Right lobe of liver (tissue), 6 donors: Measurements from ENCODE around the gene LTN1. TPM values are rescaled to one million over a fixed set of nuclear protein-coding genes. Genes with fewer than 3 reads are reported as not detected.
"Not testable (repeated sequence)": the region's sequence is repeated elsewhere in the genome, so short reads cannot be mapped to it uniquely, and the experiment has no call there.

Experiments
- ATAC-seq, 4 donors: fragments of 200-7000 bp; cut with Tn5 transposase; one replicate each; pipeline ENCODE4 v1.9.1; 2020; ENCODE audit warnings: mild to moderate bottlenecking in 4 of 4, moderate library complexity in 4 of 4
- DNase-seq, 3 donors: peaks; one replicate each; pipeline ENCODE4 v3.0.0-alpha.2; 2020
- H3K27ac ChIP-seq, 3 donors: fragments of 200-600 bp; one replicate each; pipeline ENCODE4 v1.8.0; 2022
- H3K27me3 ChIP-seq, 2 donors: fragments of 200-600 bp; one replicate each; pipeline ENCODE4 v1.8.0; 2022
- H3K36me3 ChIP-seq, 4 donors: fragments of 200-600 bp; sonication (generic) in 1 of 4; one replicate each; pipeline versions ENCODE4 v1.5.1 to v1.8.0; 2017 to 2022; ENCODE audit warnings: control low read depth in 1 of 4
- H3K4me1 ChIP-seq, 4 donors: fragments of 200-600 bp; sonication (generic) in 1 of 4; one replicate each; pipeline versions ENCODE4 v1.5.1 to v1.8.0; 2017 to 2022; ENCODE audit warnings: control low read depth in 1 of 4
- H3K4me3 ChIP-seq, 3 donors: fragments of 200-600 bp; one replicate each; pipeline ENCODE4 v1.8.0; 2022
- H3K9me3 ChIP-seq, 4 donors: fragments of 200-600 bp; sonication (generic) in 1 of 4; one replicate each; pipeline versions ENCODE4 v1.5.1 to v1.8.0; 2017 to 2022; ENCODE audit warnings: control low read depth in 1 of 4
- POLR2A ChIP-seq: fragments of 450-650 bp; IDR thresholded peaks from one replicate; pipeline ENCODE4 v1.6.1; 2017; ENCODE audit warnings: antibody characterized with exemption, mild to moderate bottlenecking
- WGBS: methylation state at CpG from one replicate; pipeline ENCODE4 v1.1.6; 2018; ENCODE audit warnings: low coverage, low lambda C conversion rate; ENCODE audit not compliant: insufficient coverage; ENCODE audit errors: missing lambda C conversion rate; 5-methylcytosine and 5-hydroxymethylcytosine counted together
- intact Hi-C, 2 donors: fragments of 100-400 bp; cut with DNase I; formaldehyde crosslinking; loops; one replicate each; pipeline versions ENCODE4 v1.11.2 to v1.14.1; 2022
- total RNA-seq, 6 experiments: library from RNA; depleted of rRNA in 2 of 6; stranded (reverse); fragments of >200 nt in 2 of 6; fragmentation: NEBNext Ultra II Directional in 3 of 6; extraction: Animal tissue kit (Norgen Biotek cat#: 25700) in 3 of 6; gene quantifications; one replicate each; pipeline versions ENCODE4 v1.1.0 to v1.2.4, GENCODE V29; 2016 to 2023
- TF ChIP-seq, protein P1 (sequence below), 4 donors: fragments of 200-600 bp in 3 of 4; fragments of 450-650 bp in 1 of 4; IDR thresholded peaks; one replicate each; pipeline versions ENCODE4 v1.5.1 to v1.8.0; 2016 to 2022; ENCODE audit warnings: antibody characterized with exemption in 4 of 4, mild to moderate bottlenecking in 2 of 4
- donor health status: DM: no; HTN: yes; CAD: no.
- donor health status: DM: no; HTN: no; CAD: no.
- donor health status: DM: no; HTN: no; CAD: no.
- donor health status: DM: no; HTN: yes; CAD: no.
- donor health status: DM: no; HTN: yes; CAD: no.

LTN1 gene
- total RNA-seq, 6 experiments from 2014 or later: 10.7 to 13.9 (median 12.7) TPM

DNA sequence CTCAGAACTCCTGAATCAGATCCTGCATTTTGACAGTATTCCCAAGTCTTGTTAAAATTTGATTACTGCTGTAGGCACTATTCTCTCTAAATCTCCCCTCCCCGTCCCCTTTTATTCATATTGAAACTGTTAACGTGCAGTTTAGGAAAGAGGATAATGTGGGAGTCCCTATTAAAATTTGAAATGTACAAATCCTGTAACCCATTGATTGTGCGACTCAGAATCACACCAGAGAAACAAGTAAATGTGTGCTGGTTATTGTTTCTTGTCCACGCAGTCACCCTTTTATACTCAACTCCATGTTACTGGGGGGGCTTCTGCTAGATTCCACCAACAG is 584 bp upstream of the LTN1 start:
- peak overlapping the region; percentile 36 to 64 (median 42) for H3K27ac ChIP-seq
- TF ChIP-seq, protein P1, sequence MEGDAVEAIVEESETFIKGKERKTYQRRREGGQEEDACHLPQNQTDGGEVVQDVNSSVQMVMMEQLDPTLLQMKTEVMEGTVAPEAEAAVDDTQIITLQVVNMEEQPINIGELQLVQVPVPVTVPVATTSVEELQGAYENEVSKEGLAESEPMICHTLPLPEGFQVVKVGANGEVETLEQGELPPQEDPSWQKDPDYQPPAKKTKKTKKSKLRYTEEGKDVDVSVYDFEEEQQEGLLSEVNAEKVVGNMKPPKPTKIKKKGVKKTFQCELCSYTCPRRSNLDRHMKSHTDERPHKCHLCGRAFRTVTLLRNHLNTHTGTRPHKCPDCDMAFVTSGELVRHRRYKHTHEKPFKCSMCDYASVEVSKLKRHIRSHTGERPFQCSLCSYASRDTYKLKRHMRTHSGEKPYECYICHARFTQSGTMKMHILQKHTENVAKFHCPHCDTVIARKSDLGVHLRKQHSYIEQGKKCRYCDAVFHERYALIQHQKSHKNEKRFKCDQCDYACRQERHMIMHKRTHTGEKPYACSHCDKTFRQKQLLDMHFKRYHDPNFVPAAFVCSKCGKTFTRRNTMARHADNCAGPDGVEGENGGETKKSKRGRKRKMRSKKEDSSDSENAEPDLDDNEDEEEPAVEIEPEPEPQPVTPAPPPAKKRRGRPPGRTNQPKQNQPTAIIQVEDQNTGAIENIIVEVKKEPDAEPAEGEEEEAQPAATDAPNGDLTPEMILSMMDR (IDR thresholded peaks at IDR 0.05): no peak
- no peak for TF ChIP-seq POLR2A
- peak overlapping the region; percentile 13 to 98 (median 84) for H3K4me3 ChIP-seq
- 46% methylated on average over 4 of the region's 4 CpGs for WGBS
- H3K36me3 ChIP-seq: no peaks in the 10 kb centered on the region
- peaks cover 0 to 8% (median 2%) of the 10 kb centered on the region in 4 donors for H3K4me1 ChIP-seq
- H3K9me3 ChIP-seq: no peaks in the 10 kb centered on the region
- DNase-seq (no peak), ATAC-seq (no peak)
- intact Hi-C loops: no loop called here
- no peaks in the 10 kb centered on the region for H3K27me3 ChIP-seq

DNA sequence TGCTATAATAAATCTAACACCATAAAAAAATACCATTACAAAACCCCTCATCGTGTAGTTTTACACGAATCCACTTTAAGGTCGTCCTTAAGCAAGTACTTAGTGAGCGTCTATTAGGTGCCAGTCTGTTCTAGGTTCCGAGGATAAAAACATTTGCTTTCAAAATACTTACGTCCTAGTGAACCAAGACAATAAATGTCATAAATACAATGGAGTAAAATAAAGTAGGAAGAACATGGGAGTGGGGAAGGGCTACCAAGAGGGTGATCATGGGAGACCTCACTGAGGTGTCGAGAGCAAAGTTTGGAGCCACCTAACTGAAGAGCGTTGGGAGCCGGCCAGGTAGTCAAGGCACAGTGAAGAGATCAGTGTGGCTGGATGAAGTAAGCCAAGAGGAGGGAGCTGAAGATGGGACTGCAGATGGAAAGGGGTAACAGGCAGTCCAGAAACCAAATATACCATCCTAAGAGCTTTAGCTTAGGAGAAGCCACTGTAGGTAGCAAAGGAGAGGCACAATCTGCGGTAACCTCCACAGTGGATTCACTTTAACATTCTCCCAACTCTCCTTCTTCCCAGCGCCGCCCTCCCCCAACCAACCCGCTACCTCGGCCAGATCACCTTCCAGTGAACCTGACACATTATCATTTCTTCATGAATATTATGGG is 684 bp downstream of the LTN1 start:
- Histone ChIP-seq H3K27me3 (no peaks in the 10 kb centered on the region), H3K4me1 (peaks cover 0 to 13% (median 2%) of the 10 kb centered on the region in 4 donors), H3K27ac (peak overlapping the region; percentile 71 to 84 (median 84)), H3K36me3 (no peaks in the 10 kb centered on the region), H3K4me3 (peak overlapping the region; percentile 68 to 98 (median 84)), H3K9me3 (no peaks in the 10 kb centered on the region)
- intact Hi-C loops: no loop called here
- TF ChIP-seq, protein P1 (IDR thresholded peaks at IDR 0.05): no peak
- TF ChIP-seq POLR2A: no peak
- 2% methylated on average over 13 of the region's 14 CpGs for WGBS
- ATAC-seq: peak; percentile 2 to 7 (median 6)
- DNase-seq: no peak

DNA sequence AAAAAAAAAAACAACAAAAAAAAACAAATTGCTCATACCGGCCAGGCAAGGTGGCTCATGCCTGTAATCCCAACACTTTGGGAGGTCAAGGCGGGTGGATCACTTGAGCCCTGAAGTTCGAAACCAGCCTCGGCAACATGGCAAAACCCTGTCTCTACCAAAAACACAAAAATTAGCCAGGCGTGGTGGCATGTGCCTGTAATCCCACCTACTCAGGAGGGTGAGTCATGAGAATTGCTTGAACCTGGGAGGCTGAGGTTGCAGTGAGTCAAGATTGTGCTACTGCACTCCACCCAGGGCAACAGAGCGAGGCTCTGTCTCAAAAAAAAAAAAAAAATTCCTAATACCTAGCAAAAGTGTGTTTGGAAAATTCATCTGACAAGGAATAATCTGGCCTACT is 4.5 kb downstream of the LTN1 start:
- ATAC-seq, H3K27ac ChIP-seq, DNase-seq, intact Hi-C loops, H3K4me3 ChIP-seq, H3K27me3 ChIP-seq, H3K9me3 ChIP-seq: not testable (repeated sequence)
- WGBS: 94% methylated on average over 6 of the region's 6 CpGs
- H3K4me1 ChIP-seq: peaks cover 0 to 21% (median 2%) of the 10 kb centered on the region in 4 donors
- peaks cover 0 to 22% (median 11%) of the 10 kb centered on the region in 4 donors for H3K36me3 ChIP-seq

DNA sequence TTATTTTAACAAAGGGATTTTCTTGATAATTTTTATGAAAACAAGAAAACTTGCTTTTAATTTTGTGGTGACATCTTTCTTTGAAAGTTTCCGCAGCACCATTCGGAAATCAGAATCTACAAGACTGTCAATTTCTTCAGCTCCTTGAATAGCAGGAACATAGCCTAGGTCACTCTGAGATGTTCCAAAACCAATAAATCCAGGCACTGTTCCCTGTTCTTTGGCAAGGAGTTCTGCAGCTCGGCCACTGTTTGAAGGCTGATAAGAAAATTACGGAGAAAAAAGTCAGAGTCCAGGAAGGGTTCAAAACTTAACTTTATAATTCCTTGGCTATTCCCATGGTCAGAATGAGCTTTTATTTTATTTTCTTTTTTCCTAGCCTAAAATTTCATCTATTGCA is 6.0 kb downstream of the LTN1 start:
- H3K4me3 ChIP-seq: no peak overlapping the region
- H3K4me1 ChIP-seq: peaks cover 0 to 17% (median 2%) of the 10 kb centered on the region in 4 donors
- ATAC-seq (peak in 2 of 4 donors; percentile 50 to 72), DNase-seq (no peak)
- no peaks in the 10 kb centered on the region for H3K9me3 ChIP-seq
- H3K36me3 ChIP-seq: peaks cover 0 to 32% (median 16%) of the 10 kb centered on the region in 4 donors
- WGBS: 57% methylated on average over 4 of the region's 4 CpGs
- H3K27ac ChIP-seq: no peak overlapping the region
- no peak for TF ChIP-seq POLR2A
- TF ChIP-seq, protein P1 (IDR thresholded peaks at IDR 0.05): no peak
- H3K27me3 ChIP-seq: no peaks in the 10 kb centered on the region
- intact Hi-C loops: no loop called here

DNA sequence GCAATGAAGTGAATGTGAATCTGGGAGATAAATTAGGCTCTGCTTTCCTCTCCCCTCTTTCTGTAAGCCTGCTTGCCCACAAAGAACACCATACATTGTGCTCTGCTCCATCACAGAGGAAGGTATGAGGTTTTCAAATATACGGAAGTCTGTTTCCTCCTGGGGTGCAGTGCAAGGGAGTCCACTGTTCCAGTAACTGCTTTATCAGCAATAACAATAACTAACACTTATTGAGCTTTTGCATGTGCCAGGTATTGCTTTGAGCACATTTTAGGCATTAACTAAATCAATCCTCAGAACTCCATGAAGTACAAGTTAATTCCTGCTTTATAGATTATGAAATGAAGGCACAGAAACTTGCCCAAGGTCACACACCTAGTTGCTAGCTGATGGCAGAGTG is 10.0 kb downstream of the LTN1 start:
- intact Hi-C loops: no loop called here
- no peak overlapping the region for H3K27ac ChIP-seq

More for the DNA sequence above, 10.0 kb downstream of the LTN1 start:
- no peak for TF ChIP-seq POLR2A
- no peaks in the 10 kb centered on the region for H3K9me3 ChIP-seq
- no peak for DNase-seq
- no peak for ATAC-seq
- no peak overlapping the region for H3K4me3 ChIP-seq
- WGBS: 63% methylated on average over 1 of the region's 1 CpG
- no peaks in the 10 kb centered on the region for H3K27me3 ChIP-seq
- peaks cover 0 to 63% (median 20%) of the 10 kb centered on the region in 4 donors for H3K36me3 ChIP-seq
- H3K4me1 ChIP-seq: peaks cover 0 to 12% (median 0%) of the 10 kb centered on the region in 4 donors
